Measurements from ENCODE around the gene ATE1. TPM values are rescaled to one million over a fixed set of nuclear protein-coding genes. Genes with fewer than 3 reads are reported as not detected.

Gene ATE1
- total and polyA plus RNA-seq, 2 donors (not counting 3 experiments of a cell fraction or from before 2014, with no cell fraction given): 8.7 to 27.1 TPM

GRCh38 chr10:121864653-121865052, 63.2 kb downstream of the ATE1 start:
- DNase-seq (ENCODE audit: low read depth, low spot score): no peak
- no TSS peak for BruUV-seq (replicated peaks)
- Histone ChIP-seq H3K36me3 (ENCODE audit: control insufficient read depth in 2 of 2, extremely low read depth in 1 of 2, insufficient read depth in 2 of 2, low read length in 2 of 2) (peaks cover 0 to 5% of the 10 kb centered on the region in 2 experiments), H4K20me1 (replicated peaks; ENCODE audit: control insufficient read depth, extremely low read depth, insufficient read depth, low read length) (no peaks in the 10 kb centered on the region), H3K4me2 (ENCODE audit: insufficient read depth, low read length) (no peak overlapping the region), H3K9ac (replicated peaks; ENCODE audit: extremely low read depth, insufficient read depth, low read length) (no peak overlapping the region), H2AFZ (ENCODE audit: low read depth, low read length) (no peak overlapping the region), H3K9me3 (replicated peaks; ENCODE audit: control insufficient read depth, insufficient read depth, low read length) (no peaks in the 10 kb centered on the region), H3K9me1 (replicated peaks; ENCODE audit: control insufficient read depth, extremely low read depth, insufficient read depth, low read length) (no peaks in the 10 kb centered on the region), H3K27me3 (ENCODE audit: control insufficient read depth in 2 of 2, insufficient read depth in 2 of 2, low read length in 2 of 2) (no peaks in the 10 kb centered on the region), H3K4me3 (replicated peaks in 1 of 3; ENCODE audit: insufficient read depth in 1 of 3, low read depth in 1 of 3, low read length in 3 of 3) (no peak overlapping the region), H3K27ac (ENCODE audit: insufficient read depth, low read depth, low read length) (no peak overlapping the region), H3K79me2 (ENCODE audit: control insufficient read depth, insufficient read depth, low read length) (no peaks in the 10 kb centered on the region), H3K4me1 (ENCODE audit: control insufficient read depth, extremely low read depth, insufficient read depth, low read length) (no peaks in the 10 kb centered on the region)
- ChIA-PET POLR2A (no interaction called here), CTCF (interaction anchor here (1.0 kb wide), 1 partner anchor 36 kb away, joined by 3 read pairs; no protein-coding TSS in a partner anchor)
- TF ChIP-seq MYC (IDR thresholded peaks at IDR 0.05; ENCODE audit: low read depth, low read length) (no peak), POLR2AphosphoS5 (IDR thresholded peaks at IDR 0.05; ENCODE audit: insufficient read depth, low read depth, low read length) (no peak), MAX (IDR thresholded peaks at IDR 0.05; ENCODE audit: insufficient read depth, insufficient read length) (no peak), GATA2 (IDR thresholded peaks at IDR 0.05; ENCODE audit: insufficient read depth, insufficient read length, low read depth, low read length) (no peak), JUN (IDR thresholded peaks at IDR 0.05; ENCODE audit: borderline replicate concordance, insufficient read depth, insufficient read length, low read depth) (no peak)
- TF ChIP-seq, protein P1, sequence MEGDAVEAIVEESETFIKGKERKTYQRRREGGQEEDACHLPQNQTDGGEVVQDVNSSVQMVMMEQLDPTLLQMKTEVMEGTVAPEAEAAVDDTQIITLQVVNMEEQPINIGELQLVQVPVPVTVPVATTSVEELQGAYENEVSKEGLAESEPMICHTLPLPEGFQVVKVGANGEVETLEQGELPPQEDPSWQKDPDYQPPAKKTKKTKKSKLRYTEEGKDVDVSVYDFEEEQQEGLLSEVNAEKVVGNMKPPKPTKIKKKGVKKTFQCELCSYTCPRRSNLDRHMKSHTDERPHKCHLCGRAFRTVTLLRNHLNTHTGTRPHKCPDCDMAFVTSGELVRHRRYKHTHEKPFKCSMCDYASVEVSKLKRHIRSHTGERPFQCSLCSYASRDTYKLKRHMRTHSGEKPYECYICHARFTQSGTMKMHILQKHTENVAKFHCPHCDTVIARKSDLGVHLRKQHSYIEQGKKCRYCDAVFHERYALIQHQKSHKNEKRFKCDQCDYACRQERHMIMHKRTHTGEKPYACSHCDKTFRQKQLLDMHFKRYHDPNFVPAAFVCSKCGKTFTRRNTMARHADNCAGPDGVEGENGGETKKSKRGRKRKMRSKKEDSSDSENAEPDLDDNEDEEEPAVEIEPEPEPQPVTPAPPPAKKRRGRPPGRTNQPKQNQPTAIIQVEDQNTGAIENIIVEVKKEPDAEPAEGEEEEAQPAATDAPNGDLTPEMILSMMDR (IDR thresholded peaks at IDR 0.05; ENCODE audit: extremely low read depth in 1 of 2, insufficient read depth in 1 of 2, low read depth in 1 of 2, low read length in 2 of 2): no peak
- dilution Hi-C loops (cut with MboI; ENCODE audit: extremely low pct_ligation_motif_present, low sequenced_read_pairs) (no loop called here), intact Hi-C loops (cut with micrococcal nuclease) (no loop called here)
- no peak for FAIRE-seq
